SK-N-SH (cell line): Measurements from ENCODE around the gene BANF1. TPM values are rescaled to one million over a fixed set of nuclear protein-coding genes. Genes with fewer than 3 reads are reported as not detected.

Experiments
- CTCF ChIA-PET: fragments of 300-600, 350-600 bp; formaldehyde crosslinking; extraction: SDS; loops from one replicate; lab custom pipeline; 2021; lab: Yijun Ruan, JAX
- POLR2A ChIA-PET: fragments of 350-600 bp; sonication (Branson Sonifier 250); formaldehyde crosslinking; extraction: SDS; loops from one replicate; lab custom pipeline; 2020; ENCODE audit warnings: antibody characterized with exemption, inconsistent platforms; lab: Yijun Ruan, JAX
- DNase-seq: peaks from one replicate; pipeline ENCODE4 v3.0.0; 2012
- H2AFZ ChIP-seq: fragments of 200-600 bp; sonication (generic); 2 replicates; pipeline ENCODE4 v1.8.1; 2016; ENCODE audit warnings: antibody characterized with exemption, mild to moderate bottlenecking, low read depth
- H3F3A ChIP-seq: fragments of 200-600 bp; sonication (generic); replicated peaks from 2 replicates; pipeline ENCODE3; 2016; ENCODE audit warnings: antibody characterized with exemption, mild to moderate bottlenecking; ENCODE audit not compliant: insufficient read depth
- H3K27ac ChIP-seq, 2 experiments: fragments of 200-500 bp in 1 of 2; fragments of 200-600 bp in 1 of 2; sonication (Bioruptor generic) in 1 of 2; sonication (generic), shearing (Covaris generic) in 1 of 2; 2 replicates each; pipeline versions ENCODE4 v1.5.1 to v1.6.1; 2014 to 2016; ENCODE audit warnings: low read depth in 2 of 2, inconsistent platforms in 1 of 2, low read length in 1 of 2, mild to moderate bottlenecking in 1 of 2, mixed read lengths in 1 of 2
- H3K27me3 ChIP-seq: fragments of 200-600 bp; sonication (generic), shearing (Covaris generic); 2 replicates; pipeline ENCODE4 v1.6.1; 2016; ENCODE audit warnings: mixed run types; ENCODE audit not compliant: insufficient read depth
- H3K36me3 ChIP-seq, 2 experiments: fragments of 200-500 bp in 1 of 2; fragments of 200-600 bp in 1 of 2; sonication (Bioruptor generic) in 1 of 2; sonication (generic) in 1 of 2; replicated peaks in 1 of 2; 2 replicates each; pipeline versions ENCODE3 to v1.5.1; 2014 to 2016; ENCODE audit warnings: low read length in 1 of 2, mild to moderate bottlenecking in 1 of 2; ENCODE audit not compliant: insufficient read depth in 2 of 2, control insufficient read depth in 1 of 2
- H3K4me1 ChIP-seq, 2 experiments: fragments of 200-500 bp in 1 of 2; fragments of 200-600 bp in 1 of 2; sonication (Bioruptor generic) in 1 of 2; sonication (generic), shearing (Covaris generic) in 1 of 2; 2 replicates each; pipeline versions ENCODE4 v1.5.1 to v1.6.1; 2014 to 2016; ENCODE audit warnings: low read depth in 1 of 2, low read length in 1 of 2, mixed run types in 1 of 2; ENCODE audit not compliant: insufficient read depth in 2 of 2, control insufficient read depth in 1 of 2
- H3K4me2 ChIP-seq: fragments of 200-600 bp; sonication (generic), shearing (Covaris generic); 2 replicates; pipeline ENCODE4 v1.6.1; 2017; ENCODE audit warnings: mixed run types
- H3K4me3 ChIP-seq, 2 experiments: fragments of 200-500 bp in 1 of 2; fragments of 200-600 bp in 1 of 2; sonication (Bioruptor generic) in 1 of 2; sonication (generic), shearing (Covaris generic) in 1 of 2; 2 replicates each; pipeline versions ENCODE4 v1.5.1 to v1.8.1; 2014 to 2016; ENCODE audit warnings: low read depth in 2 of 2, inconsistent platforms in 1 of 2, low read length in 1 of 2, mild to moderate bottlenecking in 1 of 2, mixed read lengths in 1 of 2, moderate library complexity in 1 of 2
- H3K79me2 ChIP-seq: fragments of 200-600 bp; sonication (generic); 2 replicates; pipeline ENCODE4 v1.8.1; 2017; ENCODE audit warnings: mild to moderate bottlenecking; ENCODE audit not compliant: insufficient read depth
- H3K9ac ChIP-seq: fragments of 200-600 bp; sonication (generic); 2 replicates; pipeline ENCODE4 v1.6.1; 2017; ENCODE audit warnings: mixed run types
- H3K9me2 ChIP-seq: fragments of 200-600 bp; sonication (generic); 2 replicates; pipeline ENCODE4 v1.6.1; 2017; ENCODE audit warnings: mixed run types
- H3K9me3 ChIP-seq: fragments of 200-600 bp; sonication (generic); 2 replicates; pipeline ENCODE4 v1.6.1; 2017; ENCODE audit warnings: mixed run types, mild to moderate bottlenecking, moderate library complexity
- H4K20me1 ChIP-seq: fragments of 200-600 bp; sonication (generic); 2 replicates; pipeline ENCODE4 v1.6.1; 2017; ENCODE audit warnings: mild to moderate bottlenecking, mixed run types; ENCODE audit not compliant: insufficient read depth
- ELF1 ChIP-seq: IDR thresholded peaks from 2 replicates; pipeline ENCODE4 v1.4.0; 2012
- EZH2phosphoT487 ChIP-seq: fragments of 200-600 bp; sonication (generic); IDR thresholded peaks from 2 replicates; pipeline ENCODE4 v1.6.1; 2017; ENCODE audit warnings: low read depth, mixed run types, mild to moderate bottlenecking, antibody characterized with exemption, moderate library complexity, borderline replicate concordance
- FOXJ3 ChIP-seq: sonication (generic); formaldehyde crosslinking; IDR thresholded peaks from 2 replicates; pipeline ENCODE4 v1.5.1; 2020; ENCODE audit warnings: mild to moderate bottlenecking, missing genetic modification reagents
- FOXM1 ChIP-seq: IDR thresholded peaks from 2 replicates; pipeline ENCODE4 v1.4.0; 2012; ENCODE audit warnings: low read depth, mild to moderate bottlenecking
- GABPA ChIP-seq: IDR thresholded peaks from 2 replicates; pipeline ENCODE4 v1.4.0; 2012; ENCODE audit warnings: low read depth, mild to moderate bottlenecking
- GATA2 ChIP-seq: sonication (generic); formaldehyde crosslinking; IDR thresholded peaks from 2 replicates; pipeline ENCODE4 v1.5.0; 2020; ENCODE audit warnings: mild to moderate bottlenecking, missing genetic modification reagents
- MEF2A ChIP-seq: IDR thresholded peaks from 2 replicates; pipeline ENCODE4 v1.4.0; 2012; ENCODE audit warnings: low read depth, borderline replicate concordance
- MXI1 ChIP-seq: IDR thresholded peaks from 2 replicates; pipeline ENCODE4 v1.6.1; 2012; ENCODE audit warnings: mild to moderate bottlenecking, low read depth, low read length, improper control_type of control experiment
- NFIC ChIP-seq: IDR thresholded peaks from 2 replicates; pipeline ENCODE4 v1.4.0; 2012; ENCODE audit warnings: borderline replicate concordance
- NRF1 ChIP-seq: IDR thresholded peaks from 2 replicates; pipeline ENCODE4 v1.6.1; 2012; ENCODE audit warnings: low read depth, mild to moderate bottlenecking, low read length
- POLR2AphosphoS5 ChIP-seq: IDR thresholded peaks from 2 replicates; pipeline ENCODE4 v1.6.1; 2012; ENCODE audit warnings: low read depth, low read length
- RAD21 ChIP-seq: IDR thresholded peaks from 2 replicates; pipeline ENCODE4 v1.6.1; 2012; ENCODE audit warnings: mild to moderate bottlenecking, low read length
- RFX5 ChIP-seq: IDR thresholded peaks from 2 replicates; pipeline ENCODE4 v1.6.1; 2012; ENCODE audit warnings: mild to moderate bottlenecking, improper control_type of control experiment, low read length
- TAF1 ChIP-seq: IDR thresholded peaks from 2 replicates; pipeline ENCODE4 v1.6.1; 2012; ENCODE audit warnings: low read depth, mild to moderate bottlenecking, low read length, moderate library complexity, borderline replicate concordance
- YY1 ChIP-seq: IDR thresholded peaks from 2 replicates; pipeline ENCODE4 v1.4.0; 2012; ENCODE audit warnings: low read depth, mild to moderate bottlenecking
- WGBS: methylation state at CpG from one replicate; pipeline ENCODE4 v1.1.6; 2017; ENCODE audit warnings: low lambda C conversion rate; 5-methylcytosine and 5-hydroxymethylcytosine counted together
- polyA plus RNA-seq, 3 experiments: library from polyadenylated mRNA; depleted of rRNA; stranded (reverse); fragments of >200 nt; gene quantifications; 2 replicates each; pipeline ENCODE4 v1.2.3, GENCODE V29; 2012
- TF ChIP-seq, protein P1 (sequence below): IDR thresholded peaks from 2 replicates; pipeline ENCODE4; 2012
- TF ChIP-seq, protein P2 (sequence below): fragments of 200-600 bp; sonication (generic); IDR thresholded peaks from 2 replicates; pipeline ENCODE4 v1.6.1; 2017; ENCODE audit warnings: antibody characterized with exemption, mild to moderate bottlenecking, moderate library complexity
- TF ChIP-seq, protein P3 (sequence below): IDR thresholded peaks from 2 replicates; pipeline ENCODE4 v1.4.0; 2012; ENCODE audit warnings: low read depth
- TF ChIP-seq, protein P4 (sequence below): IDR thresholded peaks from 2 replicates; pipeline ENCODE4 v1.4.0; 2012; ENCODE audit warnings: low read depth, borderline replicate concordance

The BANF1 gene
- polyA plus RNA-seq, 1 of the 3 experiments (the other 2 are of a cell fraction), result 382 TPM

DNA sequence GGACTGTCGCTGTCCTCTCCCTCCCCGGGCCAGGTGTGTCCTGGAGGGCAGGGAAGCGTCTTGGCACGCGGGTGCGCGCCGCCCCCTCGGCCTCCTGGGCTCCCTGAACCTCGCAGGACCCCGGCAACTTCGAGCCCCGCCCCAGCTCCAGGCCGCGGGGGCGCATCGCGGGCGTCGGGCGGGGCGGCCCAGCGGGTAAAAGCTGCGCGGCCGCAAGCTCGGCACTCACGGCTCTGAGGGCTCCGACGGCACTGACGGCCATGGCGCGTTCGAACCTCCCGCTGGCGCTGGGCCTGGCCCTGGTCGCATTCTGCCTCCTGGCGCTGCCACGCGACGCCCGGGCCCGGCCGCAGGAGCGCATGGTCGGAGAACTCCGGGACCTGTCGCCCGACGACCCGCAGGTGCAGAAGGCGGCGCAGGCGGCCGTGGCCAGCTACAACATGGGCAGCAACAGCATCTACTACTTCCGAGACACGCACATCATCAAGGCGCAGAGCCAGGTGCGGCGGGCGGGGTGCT, 9.5 kb downstream of the BANF1 start, which contains the start of gene CST6:
Gene CST6, plus strand, starts transcription at position 224 of the 519 bp plus-strand sequence. Its CDS starts 37 bp downstream, at position 261.
- peaks cover 43% of the 10 kb centered on the region for H3F3A ChIP-seq
- DNase-seq, result peak; percentile 52
- CTCF ChIA-PET, result interaction anchor here (0.7 to 4.3 kb wide), 4 partner anchors 9 to 56 kb away, joined by 3 to 36 read pairs (median 8); partner anchors contain the start of genes BANF1 and EIF1AD
- H3K9me2 ChIP-seq, result no peaks in the 10 kb centered on the region
- no peak within 1 kb of the TSS for H3K9ac ChIP-seq
- 70% methylated on average over 26 of the region's 61 CpGs for WGBS
- peaks cover 15 to 29% of the 10 kb centered on the region in 2 experiments; a peak in 3 of 4 replicates for H3K4me1 ChIP-seq
- no peak within 1 kb of the TSS for H3K4me3 ChIP-seq
- TF ChIP-seq GABPA (no peak), FOXM1 (no peak), MXI1 (no peak), EZH2phosphoT487 (no peak), POLR2AphosphoS5 (no peak), FOXJ3 (CRISPR knock-in tag) (no peak), RAD21 (no peak)
- TF ChIP-seq, protein P1, sequence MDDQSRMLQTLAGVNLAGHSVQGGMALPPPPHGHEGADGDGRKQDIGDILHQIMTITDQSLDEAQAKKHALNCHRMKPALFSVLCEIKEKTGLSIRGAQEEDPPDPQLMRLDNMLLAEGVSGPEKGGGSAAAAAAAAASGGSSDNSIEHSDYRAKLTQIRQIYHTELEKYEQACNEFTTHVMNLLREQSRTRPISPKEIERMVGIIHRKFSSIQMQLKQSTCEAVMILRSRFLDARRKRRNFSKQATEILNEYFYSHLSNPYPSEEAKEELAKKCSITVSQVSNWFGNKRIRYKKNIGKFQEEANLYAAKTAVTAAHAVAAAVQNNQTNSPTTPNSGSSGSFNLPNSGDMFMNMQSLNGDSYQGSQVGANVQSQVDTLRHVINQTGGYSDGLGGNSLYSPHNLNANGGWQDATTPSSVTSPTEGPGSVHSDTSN, result no peak
- TF ChIP-seq, protein P2, sequence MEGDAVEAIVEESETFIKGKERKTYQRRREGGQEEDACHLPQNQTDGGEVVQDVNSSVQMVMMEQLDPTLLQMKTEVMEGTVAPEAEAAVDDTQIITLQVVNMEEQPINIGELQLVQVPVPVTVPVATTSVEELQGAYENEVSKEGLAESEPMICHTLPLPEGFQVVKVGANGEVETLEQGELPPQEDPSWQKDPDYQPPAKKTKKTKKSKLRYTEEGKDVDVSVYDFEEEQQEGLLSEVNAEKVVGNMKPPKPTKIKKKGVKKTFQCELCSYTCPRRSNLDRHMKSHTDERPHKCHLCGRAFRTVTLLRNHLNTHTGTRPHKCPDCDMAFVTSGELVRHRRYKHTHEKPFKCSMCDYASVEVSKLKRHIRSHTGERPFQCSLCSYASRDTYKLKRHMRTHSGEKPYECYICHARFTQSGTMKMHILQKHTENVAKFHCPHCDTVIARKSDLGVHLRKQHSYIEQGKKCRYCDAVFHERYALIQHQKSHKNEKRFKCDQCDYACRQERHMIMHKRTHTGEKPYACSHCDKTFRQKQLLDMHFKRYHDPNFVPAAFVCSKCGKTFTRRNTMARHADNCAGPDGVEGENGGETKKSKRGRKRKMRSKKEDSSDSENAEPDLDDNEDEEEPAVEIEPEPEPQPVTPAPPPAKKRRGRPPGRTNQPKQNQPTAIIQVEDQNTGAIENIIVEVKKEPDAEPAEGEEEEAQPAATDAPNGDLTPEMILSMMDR, result no peak
- TF ChIP-seq, protein P3, sequence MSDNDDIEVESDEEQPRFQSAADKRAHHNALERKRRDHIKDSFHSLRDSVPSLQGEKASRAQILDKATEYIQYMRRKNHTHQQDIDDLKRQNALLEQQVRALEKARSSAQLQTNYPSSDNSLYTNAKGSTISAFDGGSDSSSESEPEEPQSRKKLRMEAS, result no peak
- TF ChIP-seq, all 33 proteins: peak for 0
- H3K4me2 ChIP-seq, result no peak within 1 kb of the TSS
- H3K36me3 ChIP-seq, result no peaks in the 10 kb centered on the region
- peaks cover 10% of the 10 kb centered on the region; the same call in 1 of the 2 replicates for H3K79me2 ChIP-seq
- no peaks in the 10 kb centered on the region for H3K9me3 ChIP-seq
- POLR2A ChIA-PET, result no interaction called here
- no peaks in the 10 kb centered on the region for H4K20me1 ChIP-seq
- no peak within 1 kb of the TSS for H2AFZ ChIP-seq
- no peaks in the 10 kb centered on the region for H3K27me3 ChIP-seq
- peak within 1 kb of the TSS in 1 of 2 experiments; percentile 10; a peak in 1 of 4 replicates for H3K27ac ChIP-seq

DNA sequence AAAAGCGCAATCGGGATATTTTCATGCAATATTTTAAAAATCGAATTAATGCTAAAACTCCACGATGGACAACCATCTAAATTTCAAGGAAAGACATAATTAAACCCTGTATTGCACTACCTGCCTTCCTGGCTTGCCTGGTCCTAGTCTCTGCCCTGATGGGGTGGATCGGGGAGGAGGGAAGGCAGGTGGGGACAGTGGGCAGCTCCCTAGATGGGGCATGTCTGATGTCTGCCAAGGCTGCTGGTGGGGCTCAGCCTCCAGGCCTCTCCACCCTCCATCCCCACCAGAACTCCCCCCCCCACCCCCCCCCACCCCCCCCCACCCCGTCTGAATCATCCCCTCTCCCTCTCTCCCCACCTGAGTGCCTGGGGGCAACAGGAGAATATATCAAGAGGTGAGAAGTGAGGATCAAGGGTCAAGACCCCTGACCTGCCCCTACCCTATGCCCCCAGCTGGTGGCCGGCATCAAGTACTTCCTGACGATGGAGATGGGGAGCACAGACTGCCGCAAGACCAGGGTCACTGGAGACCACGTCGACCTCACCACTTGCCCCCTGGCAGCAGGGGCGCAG, 10.2 kb downstream of the BANF1 start:
- no peak for DNase-seq
- Histone ChIP-seq H3K36me3 (no peaks in the 10 kb centered on the region), H3K79me2 (peaks cover 11% of the 10 kb centered on the region; the same call in 1 of the 2 replicates), H3K9me3 (no peaks in the 10 kb centered on the region), H3K27me3 (no peaks in the 10 kb centered on the region), H3F3A (peaks cover 43% of the 10 kb centered on the region), H3K4me1 (peaks cover 15 to 29% of the 10 kb centered on the region in 2 experiments; a peak in 3 of 4 replicates), H4K20me1 (no peaks in the 10 kb centered on the region), H3K9me2 (no peaks in the 10 kb centered on the region), H3K4me2 (no peak overlapping the region), H3K27ac (no peak overlapping the region), H3K9ac (no peak overlapping the region), H2AFZ (no peak overlapping the region), H3K4me3 (no peak overlapping the region)
- CTCF ChIA-PET, result interaction anchor here (1.6 to 4.3 kb wide), 4 partner anchors 10 to 56 kb away, joined by 6 to 36 read pairs (median 8); partner anchors contain the start of genes BANF1 and EIF1AD
- 62% methylated on average over 10 of the region's 12 CpGs for WGBS
- TF ChIP-seq ELF1 (no peak), TAF1 (no peak), RFX5 (no peak), RAD21 (no peak), MXI1 (no peak), NRF1 (no peak), NFIC (no peak), MEF2A (no peak), POLR2AphosphoS5 (no peak), YY1 (no peak), GATA2 (CRISPR knock-in tag) (no peak)
- TF ChIP-seq, protein P4, sequence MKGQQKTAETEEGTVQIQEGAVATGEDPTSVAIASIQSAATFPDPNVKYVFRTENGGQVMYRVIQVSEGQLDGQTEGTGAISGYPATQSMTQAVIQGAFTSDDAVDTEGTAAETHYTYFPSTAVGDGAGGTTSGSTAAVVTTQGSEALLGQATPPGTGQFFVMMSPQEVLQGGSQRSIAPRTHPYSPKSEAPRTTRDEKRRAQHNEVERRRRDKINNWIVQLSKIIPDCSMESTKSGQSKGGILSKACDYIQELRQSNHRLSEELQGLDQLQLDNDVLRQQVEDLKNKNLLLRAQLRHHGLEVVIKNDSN, result no peak
- TF ChIP-seq, protein P3, result no peak
- POLR2A ChIA-PET, result no interaction called here
